Peyer's patch (tissue), 4 donors: ENCODE results near the gene DNHD1.

ENCODE experiments used
- POLR2A ChIP-seq, 2 donors: fragments of 450-650 bp; IDR thresholded peaks; one replicate each; pipeline ENCODE4 v1.5.1; 2017; ENCODE audit warnings: antibody characterized with exemption in 2 of 2, mild to moderate bottlenecking in 2 of 2, moderate library complexity in 2 of 2
- TF ChIP-seq, protein P1 (sequence below), 6 experiments: fragments of 450-650 bp in 4 of 6; fragments of 200-600 bp in 2 of 6; sonication (generic) in 1 of 6; IDR thresholded peaks; one replicate each; pipeline ENCODE4 v1.5.1; 2017 to 2019; ENCODE audit warnings: antibody characterized with exemption in 6 of 6, mild to moderate bottlenecking in 3 of 6, moderate library complexity in 1 of 6

DNA sequence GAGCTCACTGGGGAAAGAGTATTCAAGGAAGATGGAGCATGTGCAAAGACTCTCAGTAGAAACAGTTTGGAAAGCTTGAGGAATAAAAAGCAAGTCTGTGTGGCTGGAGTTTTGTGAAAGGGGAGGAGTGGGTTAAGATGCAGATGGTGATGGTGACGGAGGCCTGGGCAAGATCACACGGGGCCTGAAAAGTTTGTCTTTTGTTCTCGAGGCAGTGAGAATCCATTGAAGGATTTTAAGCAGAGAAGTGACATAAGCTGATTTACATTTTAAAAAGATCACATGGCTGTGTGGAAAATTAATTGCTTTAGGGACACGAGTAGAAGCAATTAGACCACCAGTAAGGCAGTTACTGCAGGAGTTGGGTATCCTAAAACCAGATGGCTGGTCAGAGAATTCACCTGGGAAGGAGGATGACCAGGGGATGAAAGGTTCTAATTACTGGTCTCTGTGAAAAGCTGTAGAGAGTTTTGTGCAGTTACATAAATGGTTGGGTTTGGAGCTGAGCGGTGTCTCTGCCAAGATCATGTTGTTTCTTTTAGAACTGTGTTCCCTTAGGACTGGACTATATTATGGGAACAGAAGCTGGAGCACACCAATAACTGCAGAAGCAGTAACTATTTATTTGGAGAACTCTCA is 99.3 kb downstream of the DNHD1 start:
- TF ChIP-seq, protein P1, sequence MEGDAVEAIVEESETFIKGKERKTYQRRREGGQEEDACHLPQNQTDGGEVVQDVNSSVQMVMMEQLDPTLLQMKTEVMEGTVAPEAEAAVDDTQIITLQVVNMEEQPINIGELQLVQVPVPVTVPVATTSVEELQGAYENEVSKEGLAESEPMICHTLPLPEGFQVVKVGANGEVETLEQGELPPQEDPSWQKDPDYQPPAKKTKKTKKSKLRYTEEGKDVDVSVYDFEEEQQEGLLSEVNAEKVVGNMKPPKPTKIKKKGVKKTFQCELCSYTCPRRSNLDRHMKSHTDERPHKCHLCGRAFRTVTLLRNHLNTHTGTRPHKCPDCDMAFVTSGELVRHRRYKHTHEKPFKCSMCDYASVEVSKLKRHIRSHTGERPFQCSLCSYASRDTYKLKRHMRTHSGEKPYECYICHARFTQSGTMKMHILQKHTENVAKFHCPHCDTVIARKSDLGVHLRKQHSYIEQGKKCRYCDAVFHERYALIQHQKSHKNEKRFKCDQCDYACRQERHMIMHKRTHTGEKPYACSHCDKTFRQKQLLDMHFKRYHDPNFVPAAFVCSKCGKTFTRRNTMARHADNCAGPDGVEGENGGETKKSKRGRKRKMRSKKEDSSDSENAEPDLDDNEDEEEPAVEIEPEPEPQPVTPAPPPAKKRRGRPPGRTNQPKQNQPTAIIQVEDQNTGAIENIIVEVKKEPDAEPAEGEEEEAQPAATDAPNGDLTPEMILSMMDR (IDR thresholded peaks at IDR 0.05): no peak
- TF ChIP-seq POLR2A (IDR thresholded peaks at IDR 0.05): no peak
